HS-5 (cell line): Measurements from ENCODE around the gene DCUN1D2.
A peak's percentile ranks its signal among the peaks of the same experiment; 100 is the strongest.
"Not testable (repeated sequence)": the region's sequence is repeated elsewhere in the genome, so short reads cannot be mapped to it uniquely, and the experiment has no call there.

Source experiments
- DNase-seq: peaks from one replicate; pipeline ENCODE4 v3.0.0-alpha.2; 2012; ENCODE audit warnings: low read depth

Gene DCUN1D2

GRCh38 chr13:113489549-113490495, 689 bp downstream of the DCUN1D2 start:
- peak; percentile 9 for DNase-seq

GRCh38 chr13:113489171-113489548, 1.4 kb downstream of the DCUN1D2 start:
- DNase-seq: no peak

- DNase-seq: no peak
Measured at GRCh38 chr13:113488283-113488682, 2.2 kb downstream of the DCUN1D2 start.

- no peak for DNase-seq
Measured at GRCh38 chr13:113486698-113487097, 3.8 kb downstream of the DCUN1D2 start.

GRCh38 chr13:113485545-113485944, 5.0 kb downstream of the DCUN1D2 start:
- no peak for DNase-seq

GRCh38 chr13:113483504-113484293, 6.8 kb downstream of the DCUN1D2 start:
- no peak for DNase-seq

- DNase-seq: no peak
Measured at GRCh38 chr13:113483081-113483480, 7.4 kb downstream of the DCUN1D2 start.

- DNase-seq: no peak
Measured at GRCh38 chr13:113479179-113479578, 11.3 kb downstream of the DCUN1D2 start.

GRCh38 chr13:113477724-113478123, 12.8 kb downstream of the DCUN1D2 start:
- DNase-seq: no peak

GRCh38 chr13:113476811-113477210, 13.7 kb downstream of the DCUN1D2 start:
- no peak for DNase-seq

GRCh38 chr13:113475911-113476310, 14.6 kb downstream of the DCUN1D2 start:
- DNase-seq: no peak

GRCh38 chr13:113475280-113475679, 15.2 kb downstream of the DCUN1D2 start:
- DNase-seq: no peak

- DNase-seq: no peak
Measured at GRCh38 chr13:113474179-113474578, 16.3 kb downstream of the DCUN1D2 start.

GRCh38 chr13:113472355-113473025, 18.0 kb downstream of the DCUN1D2 start:
- no peak for DNase-seq

GRCh38 chr13:113471844-113472243, 18.7 kb downstream of the DCUN1D2 start:
- no peak for DNase-seq

- DNase-seq: not testable (repeated sequence)
Measured at GRCh38 chr13:113470635-113471163, 19.8 kb downstream of the DCUN1D2 start.

GRCh38 chr13:113470073-113470472, 20.4 kb downstream of the DCUN1D2 start:
- DNase-seq: no peak

GRCh38 chr13:113469582-113469981, 20.9 kb downstream of the DCUN1D2 start:
- no peak for DNase-seq

- no peak for DNase-seq
Measured at GRCh38 chr13:113468472-113469201, 21.9 kb downstream of the DCUN1D2 start.

GRCh38 chr13:113468029-113468428, 22.5 kb downstream of the DCUN1D2 start:
- no peak for DNase-seq

- DNase-seq: no peak
Measured at GRCh38 chr13:113466383-113466782, 24.1 kb downstream of the DCUN1D2 start.
